IMR-90 (cell line): Measurements from ENCODE around the gene ERC2. TPM values are rescaled to one million over a fixed set of nuclear protein-coding genes. Genes with fewer than 3 reads are reported as not detected.

Experiments used
- ATAC-seq: fragments of 200-7000 bp; cut with Tn5 transposase; 2 replicates; pipeline ENCODE4 v1.9.1; 2020; ENCODE audit warnings: low read depth, mild to moderate bottlenecking, moderate library complexity
- BruUV-seq: library from RNA; stranded (reverse); fragments of 400-500 nt; replicated peaks from 2 replicates; lab custom pipeline; 2021; lab: Mats Ljungman, UMichigan
- CTCF ChIA-PET: fragments of 300-600 bp; formaldehyde crosslinking; extraction: SDS; loops from one replicate; lab custom pipeline; 2021; ENCODE audit warnings: antibody characterized with exemption; lab: Yijun Ruan, JAX
- POLR2A ChIA-PET: fragments of 300-600 bp; sonication (Branson Sonifier 250); formaldehyde crosslinking; loops from one replicate; lab custom pipeline; 2022; ENCODE audit warnings: antibody characterized with exemption; ENCODE audit not compliant: unreplicated experiment; lab: Charles Lee
- DNase-seq: peaks from one replicate; pipeline ENCODE4 v3.0.0; 2013
- H2AFZ ChIP-seq: replicated peaks from 2 replicates; pipeline ENCODE3; 2013; ENCODE audit warnings: low read length, mild to moderate bottlenecking; ENCODE audit not compliant: poor library complexity
- H2AK5ac ChIP-seq: 2 replicates; pipeline ENCODE4 v1.6.1; 2013; ENCODE audit warnings: low read depth, low read length, inconsistent platforms
- H2AK9ac ChIP-seq: replicated peaks from 2 replicates; pipeline ENCODE3; 2013; ENCODE audit warnings: mild to moderate bottlenecking, low read depth, low read length, moderate library complexity; ENCODE audit not compliant: poor library complexity
- H2BK120ac ChIP-seq: 2 replicates; pipeline ENCODE4 v1.6.1; 2013; ENCODE audit warnings: low read depth, low read length, inconsistent platforms
- H2BK15ac ChIP-seq: 3 replicates; pipeline ENCODE4 v1.6.1; 2013; ENCODE audit warnings: low read depth, low read length, inconsistent platforms
- H2BK20ac ChIP-seq: 2 replicates; pipeline ENCODE4 v1.6.1; 2013; ENCODE audit warnings: low read depth, mild to moderate bottlenecking, inconsistent platforms, low read length, moderate library complexity
- H2BK5ac ChIP-seq: 2 replicates; pipeline ENCODE4 v1.6.1; 2013; ENCODE audit warnings: mild to moderate bottlenecking, low read depth, low read length, inconsistent platforms; ENCODE audit not compliant: poor library complexity, severe bottlenecking
- H3K14ac ChIP-seq: replicated peaks from 2 replicates; pipeline ENCODE4 v1.6.1; 2013; ENCODE audit warnings: low read depth, low read length, inconsistent platforms
- H3K18ac ChIP-seq: 2 replicates; pipeline ENCODE4 v1.6.1; 2013; ENCODE audit warnings: low read depth, low read length, control low read depth
- H3K23ac ChIP-seq: 2 replicates; pipeline ENCODE4 v1.6.1; 2013; ENCODE audit warnings: low read depth, low read length, inconsistent platforms
- H3K27ac ChIP-seq: 2 replicates; pipeline ENCODE4 v1.5.1; 2013; ENCODE audit warnings: mild to moderate bottlenecking, control low read depth, low read length; ENCODE audit not compliant: insufficient read depth
- H3K27me3 ChIP-seq: 2 replicates; pipeline ENCODE4 v1.6.1; 2013; ENCODE audit warnings: low read length; ENCODE audit not compliant: control insufficient read depth, insufficient read depth
- H3K36me3 ChIP-seq: 2 replicates; pipeline ENCODE4 v1.6.1; 2013; ENCODE audit warnings: low read length, mixed read lengths; ENCODE audit not compliant: control insufficient read depth, insufficient read depth
- H3K4ac ChIP-seq: 2 replicates; pipeline ENCODE4 v1.6.1; 2013; ENCODE audit warnings: low read depth, low read length, inconsistent platforms
- H3K4me1 ChIP-seq: 2 replicates; pipeline ENCODE4 v1.6.1; 2013; ENCODE audit warnings: low read length, mixed read lengths; ENCODE audit not compliant: control insufficient read depth, insufficient read depth
- H3K4me2 ChIP-seq: 2 replicates; pipeline ENCODE4 v1.6.1; 2013; ENCODE audit warnings: low read depth, mild to moderate bottlenecking, control low read depth, low read length, moderate library complexity
- H3K4me3 ChIP-seq: 2 replicates; pipeline ENCODE4 v1.5.1; 2013; ENCODE audit warnings: low read depth, mild to moderate bottlenecking, control low read depth, low read length, moderate library complexity; ENCODE audit not compliant: insufficient read depth
- H3K56ac ChIP-seq: 2 replicates; pipeline ENCODE4 v1.6.1; 2013; ENCODE audit warnings: low read length, inconsistent platforms; ENCODE audit not compliant: insufficient read depth; ENCODE audit errors: extremely low read depth
- H3K79me1 ChIP-seq, 2 experiments: 2 replicates each; pipeline ENCODE4 v1.6.1; 2013; ENCODE audit warnings: low read length in 2 of 2, inconsistent platforms in 1 of 2, low read depth in 1 of 2
- H3K9ac ChIP-seq: 2 replicates; pipeline ENCODE4 v1.6.1; 2013; ENCODE audit warnings: low read depth, low read length, control low read depth
- H3K9me1 ChIP-seq: 2 replicates; pipeline ENCODE4 v1.6.1; 2013; ENCODE audit warnings: low read length, inconsistent platforms; ENCODE audit not compliant: insufficient read depth
- H3K9me3 ChIP-seq: 2 replicates; pipeline ENCODE4 v1.6.1; 2013; ENCODE audit warnings: low read length; ENCODE audit not compliant: control insufficient read depth, insufficient read depth
- H4K20me1 ChIP-seq: 2 replicates; pipeline ENCODE4 v1.6.1; 2013; ENCODE audit warnings: low read length, inconsistent platforms; ENCODE audit not compliant: insufficient read depth
- H4K5ac ChIP-seq: 2 replicates; pipeline ENCODE4 v1.6.1; 2013; ENCODE audit warnings: mild to moderate bottlenecking, low read depth, low read length, control low read depth
- H4K8ac ChIP-seq, 2 experiments: 2 replicates each; pipeline ENCODE4 v1.6.1; 2013; ENCODE audit warnings: low read depth in 2 of 2, low read length in 2 of 2, control low read depth in 1 of 2, inconsistent platforms in 1 of 2
- H4K91ac ChIP-seq: 2 replicates; pipeline ENCODE4 v1.6.1; 2013; ENCODE audit warnings: low read depth, low read length, inconsistent platforms; ENCODE audit not compliant: insufficient read depth
- BHLHE40 ChIP-seq: fragments of 150-350 bp; IDR thresholded peaks from 2 replicates; pipeline ENCODE4 v1.6.1; 2016; ENCODE audit warnings: mild to moderate bottlenecking, low read depth, low read length
- CEBPB ChIP-seq: IDR thresholded peaks from 2 replicates; pipeline ENCODE4 v1.6.1; 2012; ENCODE audit warnings: low read depth, low read length, improper control_type of control experiment
- CHD1 ChIP-seq: IDR thresholded peaks from 2 replicates; pipeline ENCODE4 v1.6.1; 2012; ENCODE audit warnings: low read depth, low read length, improper control_type of control experiment
- CTCF ChIP-seq: conservative IDR thresholded peaks from 2 replicates; pipeline ENCODE4 v1.5.1; 2012; ENCODE audit warnings: mild to moderate bottlenecking, low read depth, low read length, improper control_type of control experiment
- ELK1 ChIP-seq: fragments of 150-350 bp; IDR thresholded peaks from 2 replicates; pipeline ENCODE4 v1.6.1; 2016; ENCODE audit warnings: low read depth, mild to moderate bottlenecking, low read length, moderate library complexity, borderline replicate concordance
- FOS ChIP-seq: fragments of 150-350 bp; IDR thresholded peaks from 2 replicates; pipeline ENCODE4 v1.6.1; 2016; ENCODE audit warnings: low read depth, low read length
- MAFK ChIP-seq: IDR thresholded peaks from 2 replicates; pipeline ENCODE4 v1.6.1; 2012; ENCODE audit warnings: low read depth, low read length, improper control_type of control experiment
- MXI1 ChIP-seq: IDR thresholded peaks from 2 replicates; pipeline ENCODE4 v1.6.1; 2012; ENCODE audit warnings: low read depth, mild to moderate bottlenecking, low read length, moderate library complexity, borderline replicate concordance
- NFE2L2 ChIP-seq: fragments of 150-350 bp; IDR thresholded peaks from 2 replicates; pipeline ENCODE4 v1.6.1; 2016; ENCODE audit warnings: low read depth, mild to moderate bottlenecking, low read length
- POLR2A ChIP-seq: IDR thresholded peaks from 2 replicates; pipeline ENCODE4 v1.6.1; 2012; ENCODE audit warnings: mild to moderate bottlenecking, low read depth, low read length
- RAD21 ChIP-seq: IDR thresholded peaks from 2 replicates; pipeline ENCODE4 v1.6.1; 2012; ENCODE audit warnings: low read length, improper control_type of control experiment
- RCOR1 ChIP-seq: IDR thresholded peaks from 2 replicates; pipeline ENCODE4 v1.6.1; 2012; ENCODE audit warnings: mild to moderate bottlenecking, low read length, improper control_type of control experiment; ENCODE audit not compliant: insufficient replicate concordance
- RFX5 ChIP-seq: IDR thresholded peaks from 2 replicates; pipeline ENCODE4 v1.8.0; 2012; ENCODE audit warnings: low read depth, mild to moderate bottlenecking, low read length, moderate library complexity
- USF2 ChIP-seq: fragments of 150-350 bp; IDR thresholded peaks from 2 replicates; pipeline ENCODE4 v1.6.1; 2017; ENCODE audit warnings: mild to moderate bottlenecking, antibody characterized with exemption, low read length, low read depth
- WGBS, 2 experiments: methylation state at CpG; one replicate each; pipeline versions ENCODE4 v1.1.5 to v1.1.7; 2013; ENCODE audit warnings: missing lambda C conversion rate in 2 of 2; ENCODE audit not compliant: insufficient read length in 1 of 2; ENCODE audit errors: extremely low coverage in 2 of 2; 5-methylcytosine and 5-hydroxymethylcytosine counted together
- dilution Hi-C: fragments of 300-500 bp; cut with HindIII; formaldehyde crosslinking; loops from one replicate; pipeline ENCODE4 v1.14.3; 2018; ENCODE audit warnings: low sequenced_read_pairs; ENCODE audit not compliant: unreplicated experiment
- in situ Hi-C: fragments of 300-500 bp; cut with MboI; formaldehyde crosslinking; loops from 3 replicates; pipeline ENCODE4 v1.14.3; 2019; ENCODE audit warnings: low sequenced_read_pairs, inconsistent platforms, mixed read lengths
- intact Hi-C: fragments of 100-400 bp; cut with micrococcal nuclease; formaldehyde crosslinking; loops from 2 replicates; pipeline ENCODE4 v1.10.0; 2022
- polyA plus RNA-seq, 3 experiments: library from polyadenylated mRNA; depleted of rRNA; stranded (reverse); fragments of >200 nt; gene quantifications; 2 replicates each; pipeline ENCODE4 v1.2.3, GENCODE V29; 2012; ENCODE audit warnings: low replicate concordance in 1 of 3
- total RNA-seq: library from RNA; depleted of rRNA; stranded (reverse); fragments of >200 nt; gene quantifications from 2 replicates; pipeline ENCODE4 v1.2.3, GENCODE V29; 2012

Gene ERC2
- total and polyA plus RNA-seq, 2 of the 4 experiments (the other 2 are of a cell fraction) = 0.17 to 0.18 TPM

DNA sequence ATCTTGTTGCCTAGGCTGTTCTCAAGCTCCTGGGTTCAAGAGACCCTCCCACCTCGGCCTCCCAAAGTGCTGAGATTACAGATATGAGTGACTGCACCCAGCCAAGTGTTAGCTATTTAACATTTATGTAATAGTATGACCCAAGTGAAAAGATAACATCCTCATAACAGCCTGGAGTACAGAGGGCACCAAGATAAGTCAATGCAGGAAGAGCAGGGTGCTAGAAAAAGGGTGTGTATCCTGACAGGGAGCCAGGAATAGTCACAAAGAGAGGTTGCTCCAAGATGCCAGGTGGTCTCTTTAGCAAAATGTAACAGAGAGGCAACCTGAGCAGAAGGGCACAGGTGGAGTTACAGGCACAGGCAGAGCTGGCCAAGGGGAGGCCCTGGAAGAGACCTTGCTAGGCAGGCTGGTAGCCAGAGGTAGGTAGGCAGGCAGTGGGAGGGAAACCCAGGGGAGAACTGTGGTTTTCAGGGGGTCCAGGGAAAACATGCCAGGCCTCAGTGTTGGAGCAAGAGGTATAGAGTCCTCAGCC is 277.4 kb downstream of the ERC2 start:
- Histone ChIP-seq H3K36me3 (no peaks in the 10 kb centered on the region), H3K14ac (no peak overlapping the region), H4K5ac (no peak overlapping the region), H3K56ac (no peak overlapping the region), H2BK20ac (no peak overlapping the region), H3K4me3 (no peak overlapping the region), H3K23ac (no peak overlapping the region), H3K79me1 (no peaks in the 10 kb centered on the region), H3K9ac (no peak overlapping the region), H3K4me2 (no peak overlapping the region), H2BK120ac (no peak overlapping the region), H3K4ac (no peak overlapping the region), H4K20me1 (no peaks in the 10 kb centered on the region), H3K18ac (no peak overlapping the region), H3K27ac (no peak overlapping the region), H2BK15ac (no peak overlapping the region), H2BK5ac (no peak overlapping the region), H4K8ac (no peak overlapping the region), H2AK5ac (no peak overlapping the region), H3K4me1 (no peaks in the 10 kb centered on the region), H2AFZ (no peak overlapping the region), H3K9me3 (no peaks in the 10 kb centered on the region), H4K91ac (no peak overlapping the region), H3K9me1 (no peaks in the 10 kb centered on the region), H2AK9ac (no peak overlapping the region), H3K27me3 (no peaks in the 10 kb centered on the region)
- no CpG with 5 or more reads among the region's 1 CpG for WGBS, 2 experiments
- ATAC-seq (no peak), DNase-seq (no peak)
- intact Hi-C loops = no loop called here
- ChIA-PET CTCF (no interaction called here), POLR2A (no interaction called here)
- no peak for TF ChIP-seq CTCF
- TF ChIP-seq RCOR1 = no peak
- TF ChIP-seq POLR2A = no peak
- no peak for TF ChIP-seq USF2
- TF ChIP-seq NFE2L2 = no peak
- no peak for TF ChIP-seq MAFK
- no peak for TF ChIP-seq MXI1
- TF ChIP-seq FOS = no peak
- TF ChIP-seq ELK1 = no peak
- TF ChIP-seq CEBPB = no peak
- no peak for TF ChIP-seq CHD1
- no peak for TF ChIP-seq BHLHE40
- no peak for TF ChIP-seq RFX5
- TF ChIP-seq RAD21 = no peak
- no TSS peak for BruUV-seq
- in situ Hi-C loops = no loop called here
- dilution Hi-C loops = no loop called here
